ENCODE data around the gene COPRS.
"Not testable (repeated sequence)": the region's sequence is repeated elsewhere in the genome, so short reads cannot be mapped to it uniquely, and the experiment has no call there.

Gene COPRS

GRCh38 chr17:31845291-31845690 lies 13.8 kb downstream of the COPRS start:
- DNase-seq (ENCODE audit: low read depth in 4 of 4, low spot score in 1 of 4): no peak

GRCh38 chr17:31843070-31843745 lies 15.8 kb downstream of the COPRS start:
- no peak for DNase-seq (ENCODE audit: low read depth in 4 of 4, low spot score in 1 of 4)

GRCh38 chr17:31842195-31843069 lies 16.6 kb downstream of the COPRS start:
- peak; percentile 39 to 60 (median 44) for DNase-seq (ENCODE audit: low read depth in 4 of 4, low spot score in 1 of 4)

GRCh38 chr17:31841850-31842194 lies 17.2 kb downstream of the COPRS start:
- DNase-seq (ENCODE audit: low read depth in 4 of 4, low spot score in 1 of 4): no peak

- DNase-seq (ENCODE audit: low read depth in 4 of 4, low spot score in 1 of 4): no peak
Measured at GRCh38 chr17:31838636-31839225, 20.3 kb downstream of the COPRS start.

GRCh38 chr17:31835984-31836383 lies 23.1 kb downstream of the COPRS start:
- DNase-seq (ENCODE audit: low read depth in 4 of 4, low spot score in 1 of 4): no peak

GRCh38 chr17:31834448-31834847 lies 24.6 kb downstream of the COPRS start:
- no peak for DNase-seq (ENCODE audit: low read depth in 4 of 4, low spot score in 1 of 4)

GRCh38 chr17:31832746-31833145 lies 26.3 kb downstream of the COPRS start:
- no peak for DNase-seq (ENCODE audit: low read depth in 4 of 4, low spot score in 1 of 4)

GRCh38 chr17:31830971-31831858 lies 27.8 kb downstream of the COPRS start:
- DNase-seq (ENCODE audit: low read depth in 4 of 4, low spot score in 1 of 4): no peak

- DNase-seq (ENCODE audit: low read depth in 4 of 4, low spot score in 1 of 4): no peak
Measured at GRCh38 chr17:31829649-31830048, 29.4 kb downstream of the COPRS start.

- DNase-seq (ENCODE audit: low read depth in 4 of 4, low spot score in 1 of 4): not testable (repeated sequence)
Measured at GRCh38 chr17:31828955-31829354, 30.1 kb downstream of the COPRS start.

GRCh38 chr17:31825961-31826691 lies 32.9 kb downstream of the COPRS start:
- no peak for DNase-seq (ENCODE audit: low read depth in 4 of 4, low spot score in 1 of 4)

- DNase-seq (ENCODE audit: low read depth in 4 of 4, low spot score in 1 of 4): no peak
Measured at GRCh38 chr17:31824766-31825360, 34.2 kb downstream of the COPRS start.

GRCh38 chr17:31823014-31823413 lies 36.0 kb downstream of the COPRS start:
- no peak for DNase-seq (ENCODE audit: low read depth in 4 of 4, low spot score in 1 of 4)

GRCh38 chr17:31820691-31821435 lies 38.2 kb downstream of the COPRS start:
- DNase-seq (ENCODE audit: low read depth in 4 of 4, low spot score in 1 of 4): no peak

- DNase-seq (ENCODE audit: low read depth in 4 of 4, low spot score in 1 of 4): no peak
Measured at GRCh38 chr17:31819578-31819977, 39.5 kb downstream of the COPRS start.

GRCh38 chr17:31818863-31819262 lies 40.2 kb downstream of the COPRS start:
- DNase-seq (ENCODE audit: low read depth in 4 of 4, low spot score in 1 of 4): not testable (repeated sequence)

GRCh38 chr17:31815212-31815730 lies 43.8 kb downstream of the COPRS start:
- DNase-seq (ENCODE audit: low read depth in 4 of 4, low spot score in 1 of 4): no peak

- DNase-seq (ENCODE audit: low read depth in 4 of 4, low spot score in 1 of 4): no peak
Measured at GRCh38 chr17:31811101-31811500, 47.9 kb downstream of the COPRS start.
